GM12891 (cell line): ENCODE data around the gene RAB12. TPM values are rescaled to one million over a fixed set of nuclear protein-coding genes. Genes with fewer than 3 reads are reported as not detected.
"Not testable (repeated sequence)": the region's sequence is repeated elsewhere in the genome, so short reads cannot be mapped to it uniquely, and the experiment has no call there.

Experiments used
- DNase-seq: peaks from one replicate; pipeline ENCODE4 v3.0.0; 2011; ENCODE audit warnings: low spot score; ENCODE audit not compliant: insufficient read length
- FAIRE-seq: peaks from 2 replicates; lab custom pipeline; 2011; peaks lifted over from hg19 to GRCh38; lab: Jason Lieb, UNC
- PAX5 ChIP-seq: IDR thresholded peaks from 2 replicates; pipeline ENCODE4 v1.6.1; 2011; ENCODE audit warnings: low read length, moderate library complexity, mild to moderate bottlenecking; ENCODE audit not compliant: insufficient read depth, severe bottlenecking
- POLR2A ChIP-seq: IDR thresholded peaks from 2 replicates; pipeline ENCODE4 v1.6.1; 2011; ENCODE audit warnings: low read depth, low read length, control low read depth
- POLR2AphosphoS5 ChIP-seq: IDR thresholded peaks from 2 replicates; pipeline ENCODE4 v1.6.1; 2011; ENCODE audit warnings: low read depth, low read length, control low read depth
- POU2F2 ChIP-seq: IDR thresholded peaks from 2 replicates; pipeline ENCODE4 v1.6.1; 2011; ENCODE audit warnings: low read depth, mild to moderate bottlenecking, control low read depth, low read length, moderate library complexity
- SPI1 ChIP-seq: IDR thresholded peaks from 2 replicates; pipeline ENCODE4 v1.6.1; 2011; ENCODE audit warnings: low read depth, low read length, control low read depth
- TAF1 ChIP-seq: IDR thresholded peaks from 2 replicates; pipeline ENCODE4 v1.6.1; 2011; ENCODE audit warnings: low read depth, low read length, control low read depth
- polyA plus RNA-seq: library from polyadenylated mRNA; unstranded; fragments of >200 nt; gene quantifications from one replicate; pipeline ENCODE4 v1.2.1, GENCODE V29; 2012; ENCODE audit warnings: low read depth, missing spikeins, inconsistent platforms; ENCODE audit not compliant: missing spikeins

RAB12 gene
- polyA plus RNA-seq: 8.6 TPM

DNA sequence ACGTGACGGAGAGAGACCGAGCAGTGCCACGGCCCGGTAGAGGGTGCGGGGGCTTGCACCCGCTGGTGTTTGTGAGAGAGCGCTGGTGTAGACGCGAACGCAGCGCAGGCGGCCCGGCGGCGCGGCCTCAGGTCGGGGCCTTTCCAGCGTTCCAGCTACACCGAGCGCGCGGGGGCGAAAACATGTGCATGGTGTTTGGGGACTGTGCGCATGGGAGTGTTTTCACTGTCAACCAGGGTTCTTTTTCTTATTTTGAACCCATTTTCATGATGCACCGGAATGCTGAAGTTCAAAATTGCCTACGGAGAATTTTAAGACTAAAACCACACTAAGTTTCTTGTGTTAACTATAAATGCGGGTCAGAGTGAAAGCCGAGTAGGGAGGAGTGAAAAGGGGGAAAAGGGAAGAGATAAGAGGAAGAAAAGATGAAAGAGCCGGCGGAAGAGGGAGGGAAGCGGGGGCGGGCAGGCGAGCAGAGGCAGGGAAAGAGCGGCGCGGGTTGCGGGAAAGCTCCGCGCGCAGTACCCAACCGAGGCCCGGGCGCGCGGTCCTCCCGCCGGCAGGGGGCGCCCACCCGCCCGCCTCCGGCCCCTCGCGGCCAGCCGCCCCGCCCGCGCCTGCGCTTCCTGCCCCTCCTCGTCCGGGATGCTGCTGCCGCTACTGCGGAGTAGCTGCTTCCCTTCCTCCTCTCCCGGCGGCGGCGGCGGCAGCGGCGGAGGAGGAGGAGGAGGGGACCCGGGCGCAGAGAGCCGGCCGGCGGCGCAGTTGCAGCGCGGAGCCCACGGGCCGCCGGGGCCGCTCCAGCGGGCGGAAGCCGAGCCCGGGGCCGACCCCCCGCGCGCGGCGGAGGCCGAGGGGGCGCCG is at the start of gene RAB12:
RAB12 (plus strand) TSS at position 643 of the 864 bp plus-strand sequence; CDS start at position 646, 3 bp downstream.
- peak; percentile 88 for FAIRE-seq
- TF ChIP-seq SPI1: no peak
- TF ChIP-seq PAX5: no peak
- no peak for TF ChIP-seq POU2F2
- TF ChIP-seq POLR2AphosphoS5: peak; percentile 44; the same call in 1 of the 2 replicates
- peak; percentile 53; the same call in 1 of the 2 replicates for TF ChIP-seq TAF1
- peak; percentile 66 for DNase-seq

DNA sequence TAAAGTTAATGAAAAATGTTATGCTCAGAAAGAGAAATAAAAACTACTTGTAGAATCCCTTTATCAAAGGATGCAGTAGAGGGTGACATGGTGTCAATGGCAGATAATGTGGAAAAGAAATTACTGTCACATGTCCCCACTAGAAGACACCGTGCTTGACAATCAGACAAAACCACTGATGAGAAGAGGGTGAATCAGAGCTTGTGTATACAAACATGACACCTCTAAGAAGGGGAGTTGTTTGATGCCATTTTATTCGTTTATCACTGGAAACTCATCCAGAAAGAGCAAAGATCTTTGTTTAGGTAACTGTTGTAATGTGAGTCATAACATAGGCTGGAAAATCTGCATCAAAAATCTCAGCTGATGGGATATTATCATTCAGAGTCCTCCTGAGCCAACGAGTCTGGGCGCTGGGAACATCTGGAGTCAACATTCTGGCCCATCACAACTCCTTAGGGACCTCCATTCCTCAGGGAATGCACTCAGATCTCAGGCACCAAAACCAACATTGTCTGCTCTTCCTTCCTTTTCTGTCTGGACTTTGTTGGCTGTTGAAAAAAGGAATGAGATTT is 49.5 kb upstream of the RAB12 start:
- DNase-seq: no peak
- FAIRE-seq: no peak
- TF ChIP-seq PAX5: no peak
- no peak for TF ChIP-seq POU2F2
- no peak for TF ChIP-seq SPI1
- TF ChIP-seq TAF1: no peak
- no peak for TF ChIP-seq POLR2AphosphoS5

DNA sequence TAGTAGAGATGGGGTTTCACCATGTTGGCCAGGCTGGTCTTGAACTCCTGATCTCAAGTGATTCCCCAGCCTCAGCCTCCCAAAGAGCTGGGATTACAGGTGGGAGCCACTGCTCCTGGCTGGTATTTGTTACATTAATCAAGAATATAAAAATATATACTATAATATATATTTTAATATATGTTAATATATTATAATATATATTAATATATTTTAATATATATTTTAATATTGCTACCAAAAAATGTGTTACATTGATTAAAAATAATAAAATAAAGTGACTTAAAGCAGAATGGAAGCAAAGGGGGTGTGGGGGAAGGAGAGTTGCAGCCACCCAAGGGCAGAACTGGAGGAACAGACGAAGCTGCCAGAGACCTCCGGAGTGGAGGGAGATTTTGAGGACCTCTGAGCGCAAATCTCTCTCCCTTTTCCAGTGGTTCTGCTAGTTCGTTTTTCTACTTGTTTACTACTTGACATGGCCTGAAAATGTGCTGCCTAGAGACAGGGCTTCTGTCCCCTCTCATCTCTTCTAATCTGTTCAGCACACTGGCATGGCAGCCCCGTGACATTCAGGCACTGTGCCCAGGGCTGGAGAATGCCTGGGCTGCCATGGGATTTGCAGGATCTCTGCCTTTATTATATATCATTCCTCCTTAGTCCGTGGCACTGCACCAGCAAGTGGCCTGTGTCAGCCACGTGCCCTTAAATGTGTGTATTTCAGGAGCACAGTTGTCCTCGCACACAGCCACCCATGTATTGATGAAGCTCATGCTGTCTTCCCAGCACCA is 47.9 kb upstream of the RAB12 start:
- no peak for FAIRE-seq
- no peak for DNase-seq
- TF ChIP-seq SPI1 (no peak), POLR2A (no peak), TAF1 (no peak), POU2F2 (no peak), PAX5 (no peak), POLR2AphosphoS5 (no peak)

- DNase-seq (no peak), FAIRE-seq (no peak)
- TF ChIP-seq SPI1: no peak
Observed at GRCh38 chr18:8562070-8562469, 47.2 kb upstream of the RAB12 start.

DNA sequence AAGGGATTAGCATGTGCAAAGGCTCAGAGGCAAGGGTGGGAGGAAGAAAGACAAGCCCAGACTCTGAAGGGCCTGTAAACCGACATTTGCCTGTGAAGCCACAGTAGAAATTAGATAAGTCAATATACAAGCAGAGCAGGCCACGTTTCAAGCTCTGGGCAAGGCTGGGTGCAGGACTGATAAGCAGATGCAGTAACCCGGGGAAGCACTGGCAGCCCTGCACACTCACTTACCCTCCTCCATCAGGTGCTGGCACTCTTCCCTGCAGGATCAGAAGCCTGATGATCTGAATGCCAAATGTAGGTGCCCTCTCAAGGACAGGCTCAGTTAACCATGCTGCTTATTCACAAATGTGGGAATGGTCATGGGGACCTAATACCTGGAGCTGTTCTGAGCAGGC is 46.3 kb upstream of the RAB12 start:
- no peak for DNase-seq
- FAIRE-seq: no peak
- TF ChIP-seq SPI1 (no peak), TAF1 (no peak), PAX5 (no peak), POLR2AphosphoS5 (no peak), POLR2A (no peak), POU2F2 (no peak)

- TF ChIP-seq SPI1 (no peak), POLR2AphosphoS5 (no peak), TAF1 (no peak), POU2F2 (no peak), PAX5 (no peak), POLR2A (no peak)
- FAIRE-seq (no peak), DNase-seq (no peak)
Observed at GRCh38 chr18:8571399-8571798, 37.8 kb upstream of the RAB12 start.

DNA sequence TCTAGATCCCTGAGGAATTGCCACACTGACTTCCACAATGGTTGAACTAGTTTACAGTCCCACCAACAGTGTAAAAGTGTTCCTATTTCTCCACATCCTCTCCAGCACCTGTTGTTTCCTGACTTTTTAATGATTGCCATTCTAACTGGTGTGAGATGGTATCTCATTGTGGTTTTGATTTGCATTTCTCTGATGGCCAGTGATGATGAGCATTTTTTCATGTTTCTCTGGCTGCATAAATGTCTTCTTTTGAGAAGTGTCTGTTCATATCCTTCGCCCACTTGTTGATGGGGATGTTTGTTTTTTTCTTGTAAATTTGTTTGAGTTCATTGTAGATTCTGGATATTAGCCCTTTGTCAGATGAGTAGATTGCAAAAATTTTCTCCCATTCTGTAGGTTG is 35.5 kb upstream of the RAB12 start:
- DNase-seq, FAIRE-seq: not testable (repeated sequence)

GRCh38 chr18:8584798-8585197 is 24.4 kb upstream of the RAB12 start:
- TF ChIP-seq POLR2AphosphoS5: no peak
- no peak for TF ChIP-seq POU2F2
- no peak for TF ChIP-seq SPI1
- TF ChIP-seq POLR2A: no peak
- TF ChIP-seq PAX5: no peak
- TF ChIP-seq TAF1: no peak
- DNase-seq (no peak), FAIRE-seq (no peak)

- DNase-seq: no peak
- no peak for FAIRE-seq
- TF ChIP-seq SPI1 (no peak), PAX5 (no peak), TAF1 (no peak), POU2F2 (no peak), POLR2AphosphoS5 (no peak), POLR2A (no peak)
Observed at GRCh38 chr18:8586941-8587340, 22.3 kb upstream of the RAB12 start.
